H1 (cell line): Measurements from ENCODE around the gene NCOA6. TPM values are rescaled to one million over a fixed set of nuclear protein-coding genes. Genes with fewer than 3 reads are reported as not detected.

Experiments
- ATF2 ChIP-seq: IDR thresholded peaks from 2 replicates; pipeline ENCODE4 v1.6.1; 2012; ENCODE audit warnings: low read length, inconsistent platforms
- CTCF ChIP-seq, 3 experiments: IDR thresholded peaks; 1 replicate in 2 of 3; 2 replicates in 1 of 3; pipeline versions ENCODE4 v1.5.1 to v1.6.1; 2011; ENCODE audit warnings: low read length in 3 of 3, mild to moderate bottlenecking in 3 of 3, inconsistent platforms in 2 of 3, low read depth in 1 of 3, moderate library complexity in 1 of 3; ENCODE audit not compliant: insufficient read depth in 1 of 3; ENCODE audit errors: control extremely low read depth in 1 of 3
- SP2 ChIP-seq: IDR thresholded peaks from 2 replicates; pipeline ENCODE4 v1.6.1; 2012; ENCODE audit warnings: mild to moderate bottlenecking, low read length, inconsistent platforms
- polyA plus RNA-seq, 7 experiments: library from polyadenylated mRNA; depleted of rRNA in 3 of 7; stranded (reverse) in 5 of 7; unstranded in 2 of 7; fragments of >200 nt in 5 of 7; fragments of 200-250 nt in 2 of 7; gene quantifications; 1 replicate in 5 of 7; 2 replicates in 1 of 7; 4 replicates in 1 of 7; pipeline versions ENCODE4 v1.2.1 to v1.2.3, GENCODE V29; 2011 to 2013; ENCODE audit warnings: missing spikeins in 2 of 7, mixed read lengths in 2 of 7
- total RNA-seq: library from RNA; stranded (reverse); fragmentation: NEBNext Ultra II Directional; extraction: Animal tissue kit (Norgen Biotek cat#: 25700); gene quantifications from 2 replicates; pipeline ENCODE4 v1.2.1, GENCODE V29; 2021

The NCOA6 gene
- total and polyA plus RNA-seq, 2 of the 8 experiments (the other 6 are each of a cell fraction or from before 2014, with no cell fraction given), result 9.0 to 9.5 TPM

- TF ChIP-seq CTCF (IDR thresholded peaks at IDR 0.05; ENCODE audit: control extremely low read depth in 1 of 3, insufficient read depth in 1 of 3, low read depth in 1 of 3, low read length in 3 of 3) (no peak), ATF2 (no peak), SP2 (no peak)
These were observed 112.1 kb downstream of the NCOA6 start (continued) for GRCh38 chr20:34713194-34713943.
